HG03196 (cell line): ENCODE data around the gene NUDT2.

ENCODE experiments used
- ATAC-seq: cut with Tn5 transposase; IDR thresholded peaks from one replicate; pipeline ENCODE4 v1.9.1; 2021; ENCODE audit not compliant: unreplicated experiment

The NUDT2 gene

GRCh38 chr9:34384368-34385165 is 55.2 kb downstream of the NUDT2 start:
- no peak for ATAC-seq

GRCh38 chr9:34385561-34386230 is 56.3 kb downstream of the NUDT2 start:
- ATAC-seq: no peak

GRCh38 chr9:34386656-34387055 is 57.3 kb downstream of the NUDT2 start:
- no peak for ATAC-seq

- ATAC-seq: no peak
Measured at GRCh38 chr9:34387239-34387638, 57.9 kb downstream of the NUDT2 start.

GRCh38 chr9:34392511-34392910 is 63.1 kb downstream of the NUDT2 start:
- ATAC-seq: no peak
